Measurements from ENCODE around the gene REL. TPM values are rescaled to one million over a fixed set of nuclear protein-coding genes. Genes with fewer than 3 reads are reported as not detected.
"Not testable (repeated sequence)": the region's sequence is repeated elsewhere in the genome, so short reads cannot be mapped to it uniquely, and the experiment has no call there.

The REL gene
- total and polyA plus RNA-seq, 7 donors, result 1.2 to 14.7 (median 11.0) TPM

- intact Hi-C loops (cut with DNase I), result no loop called here
- Histone ChIP-seq H3K36me3 (peaks cover 0 to 38% (median 3%) of the 10 kb centered on the region in 4 donors), H3K4me3 (no peak overlapping the region), H3K27ac (no peak overlapping the region), H3K4me1 (no peaks in the 10 kb centered on the region), H3K9me3 (no peaks in the 10 kb centered on the region), H3K27me3 (no peaks in the 10 kb centered on the region)
- no peak for TF ChIP-seq POLR2AphosphoS5 (IDR thresholded peaks at IDR 0.05)
- TF ChIP-seq POLR2A (IDR thresholded peaks at IDR 0.05), result no peak
- TF ChIP-seq EP300 (IDR thresholded peaks at IDR 0.05), result no peak
- TF ChIP-seq, protein P1, sequence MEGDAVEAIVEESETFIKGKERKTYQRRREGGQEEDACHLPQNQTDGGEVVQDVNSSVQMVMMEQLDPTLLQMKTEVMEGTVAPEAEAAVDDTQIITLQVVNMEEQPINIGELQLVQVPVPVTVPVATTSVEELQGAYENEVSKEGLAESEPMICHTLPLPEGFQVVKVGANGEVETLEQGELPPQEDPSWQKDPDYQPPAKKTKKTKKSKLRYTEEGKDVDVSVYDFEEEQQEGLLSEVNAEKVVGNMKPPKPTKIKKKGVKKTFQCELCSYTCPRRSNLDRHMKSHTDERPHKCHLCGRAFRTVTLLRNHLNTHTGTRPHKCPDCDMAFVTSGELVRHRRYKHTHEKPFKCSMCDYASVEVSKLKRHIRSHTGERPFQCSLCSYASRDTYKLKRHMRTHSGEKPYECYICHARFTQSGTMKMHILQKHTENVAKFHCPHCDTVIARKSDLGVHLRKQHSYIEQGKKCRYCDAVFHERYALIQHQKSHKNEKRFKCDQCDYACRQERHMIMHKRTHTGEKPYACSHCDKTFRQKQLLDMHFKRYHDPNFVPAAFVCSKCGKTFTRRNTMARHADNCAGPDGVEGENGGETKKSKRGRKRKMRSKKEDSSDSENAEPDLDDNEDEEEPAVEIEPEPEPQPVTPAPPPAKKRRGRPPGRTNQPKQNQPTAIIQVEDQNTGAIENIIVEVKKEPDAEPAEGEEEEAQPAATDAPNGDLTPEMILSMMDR (IDR thresholded peaks at IDR 0.05), result no peak
- DNase-seq, result no peak
- WGBS, 2 donors, result 94 to 97% methylated on average over 2 of the region's 2 CpGs
These were observed 25.0 kb downstream of the REL start for GRCh38 chr2:60906395-60906794.

- TF ChIP-seq, protein P1 (IDR thresholded peaks at IDR 0.05), result no peak
- no peak for TF ChIP-seq POLR2AphosphoS5 (IDR thresholded peaks at IDR 0.05)
- TF ChIP-seq EP300 (IDR thresholded peaks at IDR 0.05), result no peak
- TF ChIP-seq POLR2A (IDR thresholded peaks at IDR 0.05), result no peak
- intact Hi-C loops (cut with DNase I), result no loop called here
These were observed 26.0 kb downstream of the REL start for GRCh38 chr2:60907329-60907728.

GRCh38 chr2:60925994-60926740, 44.8 kb downstream of the REL start:
- H3K27ac ChIP-seq, result peak overlapping the region in 1 of 4 donors; percentile 10
- DNase-seq, result no peak

More at GRCh38 chr2:60907329-60907728, 26.0 kb downstream of the REL start:
- peaks cover 0 to 29% (median 3%) of the 10 kb centered on the region in 4 donors for H3K36me3 ChIP-seq
- H3K9me3 ChIP-seq, result no peaks in the 10 kb centered on the region
- WGBS, 2 donors, result 96% methylated on average over 8 of the region's 8 CpGs
- no peaks in the 10 kb centered on the region for H3K4me1 ChIP-seq
- H3K27ac ChIP-seq, result no peak overlapping the region
- H3K4me3 ChIP-seq, result no peak overlapping the region
- no peaks in the 10 kb centered on the region for H3K27me3 ChIP-seq
- DNase-seq, result no peak

DNA sequence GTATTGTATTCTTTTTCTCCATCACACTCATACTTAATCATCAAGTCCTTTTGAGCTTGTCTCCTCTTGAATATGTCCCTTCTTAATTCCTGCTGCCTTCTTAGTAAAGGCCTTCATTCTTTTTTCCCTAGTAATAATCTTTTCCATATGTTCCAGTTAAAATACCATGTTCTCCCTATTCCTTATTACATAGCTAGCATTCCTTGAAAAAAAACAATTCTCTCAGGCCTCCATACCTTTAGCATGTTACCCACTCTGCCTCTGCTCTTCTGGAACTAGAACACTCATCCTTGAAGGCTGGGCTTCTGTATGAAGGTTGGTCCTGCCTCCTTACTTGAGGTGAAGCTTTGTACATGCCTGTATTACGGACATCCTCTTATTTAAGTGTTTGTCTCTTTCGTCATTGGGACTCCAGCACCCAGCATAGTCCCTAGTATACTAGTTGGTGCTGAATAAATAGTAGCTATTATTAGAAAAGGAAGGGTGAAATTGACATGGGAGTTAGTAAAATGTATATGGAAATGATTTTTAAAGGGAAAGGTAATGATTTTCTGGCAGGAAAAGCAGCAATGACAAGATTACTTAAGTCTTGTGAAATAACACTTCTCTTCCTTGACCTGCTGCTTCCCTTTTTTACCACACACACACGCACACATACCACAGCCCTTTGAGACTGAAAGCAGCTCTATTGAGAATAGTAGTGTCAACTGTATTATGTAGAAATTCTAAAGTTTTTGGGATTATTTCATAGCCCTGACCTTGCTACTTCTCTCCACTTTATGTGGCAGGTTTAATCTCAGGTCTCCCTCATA, 45.6 kb downstream of the REL start:
- no peak for TF ChIP-seq EP300 (IDR thresholded peaks at IDR 0.05)
- TF ChIP-seq POLR2AphosphoS5 (IDR thresholded peaks at IDR 0.05), result no peak
- TF ChIP-seq, protein P1 (IDR thresholded peaks at IDR 0.05), result no peak
- TF ChIP-seq POLR2A (IDR thresholded peaks at IDR 0.05), result no peak
- H3K36me3 ChIP-seq, result peaks cover 0 to 43% (median 12%) of the 10 kb centered on the region in 4 donors
- intact Hi-C loops (cut with DNase I), result no loop called here
- H3K9me3 ChIP-seq, result no peaks in the 10 kb centered on the region
- no peak overlapping the region for H3K27ac ChIP-seq
- peaks cover 0 to 10% (median 3%) of the 10 kb centered on the region in 4 donors for H3K4me1 ChIP-seq
- no peak for DNase-seq
- 68 to 93% methylated on average over 3 of the region's 3 CpGs for WGBS, 2 donors
- H3K27me3 ChIP-seq, result no peaks in the 10 kb centered on the region
- H3K4me3 ChIP-seq, result no peak overlapping the region

More at GRCh38 chr2:60925994-60926740, 44.8 kb downstream of the REL start:
- Histone ChIP-seq H3K4me1 (peaks cover 0 to 10% (median 3%) of the 10 kb centered on the region in 4 donors), H3K4me3 (no peak overlapping the region), H3K36me3 (peaks cover 0 to 45% (median 16%) of the 10 kb centered on the region in 4 donors), H3K9me3 (no peaks in the 10 kb centered on the region), H3K27me3 (no peaks in the 10 kb centered on the region)
- WGBS, 2 donors, result 77 to 78% methylated on average over 7 of the region's 7 CpGs
- intact Hi-C loops (cut with DNase I), result no loop called here
- TF ChIP-seq, protein P1 (IDR thresholded peaks at IDR 0.05), result no peak
- TF ChIP-seq POLR2AphosphoS5 (IDR thresholded peaks at IDR 0.05) (no peak), EP300 (IDR thresholded peaks at IDR 0.05) (no peak)

DNA sequence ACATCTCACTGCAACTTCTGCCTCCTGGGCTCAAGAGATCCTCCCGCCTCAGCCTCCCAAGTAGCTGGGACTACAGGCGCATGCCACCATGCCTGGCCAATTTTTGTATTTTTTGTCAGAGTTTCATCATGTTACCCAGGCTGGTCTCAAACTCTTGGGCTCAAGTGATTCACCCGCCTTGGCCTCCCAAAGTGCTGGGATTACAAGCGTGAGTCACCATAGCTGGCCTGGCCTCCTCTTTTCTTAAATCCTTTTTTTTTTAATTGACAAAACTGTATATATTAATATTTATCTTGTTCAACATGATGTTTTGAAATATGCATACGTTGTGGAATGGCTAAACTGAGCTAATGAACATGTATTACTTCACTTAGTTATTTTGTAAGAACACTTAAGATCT, 50.7 kb downstream of the REL start:
- H3K27me3 ChIP-seq; H3K27ac ChIP-seq; DNase-seq; H3K4me1 ChIP-seq; intact Hi-C loops (cut with DNase I); H3K9me3 ChIP-seq; H3K4me3 ChIP-seq: not testable (repeated sequence)
- H3K36me3 ChIP-seq, result peaks cover 0 to 20% (median 3%) of the 10 kb centered on the region in 4 donors
- WGBS, 2 donors, result 94 to 97% methylated on average over 5 of the region's 5 CpGs

All from sigmoid colon (tissue), 7 donors.